HG03460 (cell line): ENCODE results near the gene MYOM3.

Source experiments
- ATAC-seq: cut with Tn5 transposase; IDR thresholded peaks from one replicate; pipeline ENCODE4 v1.9.1; 2021; ENCODE audit not compliant: unreplicated experiment

Gene MYOM3

DNA sequence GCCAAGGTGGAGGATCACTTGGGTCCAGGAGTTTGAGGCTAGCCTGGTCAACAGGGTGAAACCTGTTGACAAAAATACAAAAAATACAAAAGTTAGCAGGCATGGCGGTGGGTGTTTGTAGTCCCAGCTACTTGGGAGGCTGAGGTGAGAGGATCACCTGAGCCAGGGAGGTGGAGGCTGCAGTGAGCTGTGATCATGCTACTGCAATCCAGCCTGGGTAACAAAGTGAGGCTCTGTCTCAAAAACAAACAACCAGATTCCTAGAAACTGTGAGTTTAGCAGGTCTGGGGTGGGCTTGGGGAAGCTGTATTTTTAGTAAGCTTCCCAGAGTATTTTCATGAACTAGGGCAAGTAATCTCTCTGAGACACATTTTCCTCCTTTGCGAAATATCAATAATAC is 5.2 kb upstream of the MYOM3 start:
- no peak for ATAC-seq

DNA sequence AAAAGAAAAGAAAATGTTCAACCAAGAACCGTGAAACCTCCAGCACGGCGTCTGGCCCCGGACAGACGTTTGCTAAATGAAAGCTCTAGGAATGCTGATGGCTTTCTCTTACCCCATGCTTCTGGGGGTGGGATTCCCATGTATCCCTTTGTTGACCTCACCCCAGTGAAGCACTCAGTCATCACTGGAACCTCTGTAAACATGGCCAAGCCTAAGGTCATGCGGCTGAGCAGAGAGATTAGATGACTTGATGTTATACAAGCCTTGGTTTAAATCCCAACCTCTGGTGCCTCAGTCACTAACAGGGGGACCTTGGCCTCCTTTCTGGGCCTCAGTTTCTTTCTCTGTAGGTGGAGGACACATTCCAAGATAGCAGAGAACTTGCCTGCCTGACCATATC is 2.8 kb upstream of the MYOM3 start:
- ATAC-seq, result no peak

DNA sequence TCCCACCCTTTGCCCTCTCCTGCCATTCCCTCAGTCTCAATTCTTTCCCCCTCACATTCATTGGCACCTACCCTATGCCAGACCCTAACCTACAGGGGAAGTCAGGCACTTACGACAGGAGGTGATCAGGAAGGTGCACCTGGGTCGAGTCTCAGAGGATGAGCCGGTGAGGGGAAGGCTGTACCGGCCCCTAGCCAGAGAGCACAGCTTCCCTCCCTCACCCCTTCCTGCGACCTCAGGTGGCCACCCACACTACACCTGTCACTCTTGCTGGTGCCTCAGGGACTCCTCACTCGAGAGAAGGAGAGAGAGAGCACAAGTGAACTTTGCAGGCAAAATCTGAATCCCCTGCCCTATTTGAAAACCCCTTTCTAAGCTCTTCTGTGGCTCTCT is 1.7 kb upstream of the MYOM3 start:
- no peak for ATAC-seq

DNA sequence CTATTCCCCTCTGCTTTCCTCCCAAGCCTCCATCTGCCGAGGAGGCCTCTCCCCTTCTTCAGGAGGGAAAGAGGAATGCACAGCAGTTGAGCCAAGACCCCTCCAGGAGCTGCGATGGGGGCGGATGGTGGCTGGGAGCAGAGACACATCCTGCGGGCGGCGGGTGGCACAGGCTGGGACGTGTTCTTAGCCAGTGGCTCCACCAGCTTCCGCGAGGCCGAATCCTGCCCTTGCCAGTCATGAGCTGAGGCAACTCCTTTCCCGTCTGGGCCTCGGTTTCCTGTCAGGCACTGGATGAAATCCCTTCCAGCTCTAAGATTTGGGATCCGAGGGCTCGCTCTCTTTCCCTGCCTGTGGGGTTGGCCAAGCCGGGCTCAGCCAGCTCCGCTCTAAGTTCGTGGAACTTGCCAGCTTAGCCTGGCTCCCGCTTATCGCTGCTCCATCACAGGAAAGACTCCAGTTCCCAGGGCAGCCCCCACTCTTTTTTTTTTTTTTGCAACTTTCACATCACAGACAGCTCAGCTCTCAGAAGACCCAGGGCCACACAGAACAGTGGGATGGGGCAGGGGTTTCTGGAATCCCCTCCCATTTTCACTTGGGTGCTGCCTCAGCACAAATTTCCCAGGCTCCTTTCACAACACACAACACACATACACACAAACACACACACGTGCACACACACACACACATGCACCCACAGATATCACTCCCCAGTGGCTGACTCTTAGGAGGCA is 506 bp downstream of the MYOM3 start:
- no peak for ATAC-seq

DNA sequence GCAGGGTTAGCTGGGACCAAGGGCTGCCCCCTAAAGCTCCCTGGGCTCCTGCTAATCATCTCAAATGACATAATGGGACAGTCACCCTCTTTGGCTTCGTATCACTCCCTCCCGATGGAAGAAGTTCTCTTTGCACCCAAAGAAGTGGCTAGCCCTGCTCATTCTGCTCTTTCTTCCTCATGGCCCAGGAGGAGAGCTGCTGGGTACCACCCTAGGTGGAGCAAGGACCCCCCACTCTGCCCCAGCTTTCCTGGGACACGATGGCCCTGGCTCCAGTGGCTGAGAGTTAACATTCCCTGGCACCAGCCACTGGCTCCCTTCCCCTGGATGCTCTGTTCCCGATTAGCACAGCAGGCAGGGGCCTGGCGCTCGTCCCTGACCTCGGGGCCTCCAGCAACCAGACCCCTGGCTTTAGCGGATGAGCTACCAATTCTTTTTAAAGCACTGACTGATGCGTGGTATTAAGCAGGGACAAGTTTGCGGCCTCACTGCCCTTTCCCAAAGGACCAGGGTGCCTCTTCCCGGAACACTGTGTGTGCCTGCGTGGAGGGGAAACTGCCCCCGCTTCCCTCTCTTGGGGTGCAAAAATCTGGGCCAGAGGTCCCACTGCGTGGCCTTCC is 1.2 kb downstream of the MYOM3 start:
- no peak for ATAC-seq

DNA sequence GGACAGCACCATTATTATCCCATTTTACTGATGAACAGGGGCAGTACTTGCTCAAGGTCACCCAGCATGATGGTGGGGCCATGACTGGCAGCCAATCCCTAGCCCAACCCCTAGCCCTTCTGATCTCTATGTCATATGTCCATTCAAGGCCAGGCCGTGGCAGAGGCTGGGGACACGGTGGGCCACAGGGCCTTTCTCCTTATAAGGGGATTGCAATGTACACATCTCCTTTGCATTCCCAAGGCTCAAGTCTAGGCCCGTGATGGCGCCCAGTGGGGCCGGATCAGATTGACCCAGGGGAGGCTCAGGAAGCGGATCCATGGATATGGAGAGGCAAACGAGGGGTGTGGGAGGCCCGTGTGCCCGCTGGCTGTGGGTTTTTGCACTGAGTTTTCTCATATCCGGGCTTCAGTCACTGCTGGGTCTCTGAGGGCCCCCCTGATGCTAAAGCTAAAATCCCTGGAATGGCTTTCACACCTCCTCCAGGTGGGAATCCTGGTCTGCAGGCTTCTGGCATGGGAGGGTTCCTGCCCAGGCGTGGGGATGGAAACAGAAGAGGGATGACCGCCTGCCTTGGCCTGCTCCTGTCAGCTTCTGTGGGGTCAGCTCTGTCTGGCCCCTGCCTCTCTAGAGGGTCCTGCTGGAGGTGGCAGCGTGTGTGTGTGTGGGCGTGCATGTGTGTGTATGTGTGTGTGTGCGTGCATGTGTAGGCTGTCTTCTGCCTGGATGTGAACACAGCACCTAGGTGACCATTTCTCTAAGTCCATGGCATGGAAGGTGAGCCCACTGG is 2.1 kb downstream of the MYOM3 start:
- ATAC-seq, result no peak

DNA sequence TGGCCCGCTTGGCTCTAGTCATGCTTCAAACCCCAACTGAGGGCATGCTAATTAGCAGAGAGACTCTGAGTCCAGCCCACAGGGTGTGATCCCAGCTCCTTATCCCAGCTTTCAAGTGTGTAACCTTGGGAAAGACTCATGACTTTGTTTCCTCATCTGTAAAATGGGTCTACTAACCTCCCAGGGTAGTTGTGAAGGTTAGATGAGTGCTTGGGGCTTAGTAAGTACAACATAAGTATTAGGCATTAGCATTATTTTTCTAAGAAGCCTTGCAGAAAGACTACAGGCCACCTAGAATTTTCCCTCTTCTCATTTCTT is 2.8 kb downstream of the MYOM3 start:
- no peak for ATAC-seq

DNA sequence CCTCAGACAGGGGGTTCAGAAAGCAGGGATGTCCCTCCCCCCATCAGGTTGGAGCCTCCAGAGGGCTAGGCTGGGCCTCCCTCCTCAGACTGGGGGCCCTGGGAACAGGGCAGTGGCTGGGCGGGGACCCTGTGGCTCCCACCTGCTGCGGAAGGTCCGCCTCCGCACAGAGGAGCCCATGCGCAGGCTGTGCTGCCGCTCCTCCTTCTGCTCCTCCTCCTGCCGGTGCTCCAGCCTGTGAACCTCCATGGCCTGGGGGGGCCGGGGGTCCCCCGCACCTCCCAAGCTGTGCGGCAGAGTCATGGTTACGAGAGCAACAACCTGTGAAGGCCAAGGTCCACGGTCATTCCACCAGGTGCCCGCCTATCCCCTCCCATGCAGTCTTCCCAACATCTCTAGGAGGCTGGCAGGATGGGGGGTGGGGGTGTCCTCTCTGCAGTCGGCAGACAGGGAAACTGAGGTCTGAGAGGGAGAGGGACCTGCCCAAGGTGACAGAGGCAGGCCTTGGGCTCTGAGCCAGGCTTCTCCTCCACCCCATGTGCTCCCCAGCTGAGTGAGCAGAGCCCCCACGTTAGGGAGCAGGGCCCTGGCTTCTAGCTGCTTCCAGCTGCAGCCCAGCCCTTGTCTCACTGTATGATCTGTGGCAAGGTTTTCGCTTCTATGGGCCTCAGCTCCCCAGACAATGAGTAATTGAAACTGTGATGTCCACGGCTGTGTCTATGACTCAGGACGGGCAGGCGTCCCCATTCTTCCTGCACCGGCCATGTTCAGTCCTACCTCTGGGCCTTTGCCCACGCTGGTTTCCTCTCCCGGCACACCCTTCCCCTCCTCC is 3.4 kb downstream of the MYOM3 start:
- no peak for ATAC-seq

DNA sequence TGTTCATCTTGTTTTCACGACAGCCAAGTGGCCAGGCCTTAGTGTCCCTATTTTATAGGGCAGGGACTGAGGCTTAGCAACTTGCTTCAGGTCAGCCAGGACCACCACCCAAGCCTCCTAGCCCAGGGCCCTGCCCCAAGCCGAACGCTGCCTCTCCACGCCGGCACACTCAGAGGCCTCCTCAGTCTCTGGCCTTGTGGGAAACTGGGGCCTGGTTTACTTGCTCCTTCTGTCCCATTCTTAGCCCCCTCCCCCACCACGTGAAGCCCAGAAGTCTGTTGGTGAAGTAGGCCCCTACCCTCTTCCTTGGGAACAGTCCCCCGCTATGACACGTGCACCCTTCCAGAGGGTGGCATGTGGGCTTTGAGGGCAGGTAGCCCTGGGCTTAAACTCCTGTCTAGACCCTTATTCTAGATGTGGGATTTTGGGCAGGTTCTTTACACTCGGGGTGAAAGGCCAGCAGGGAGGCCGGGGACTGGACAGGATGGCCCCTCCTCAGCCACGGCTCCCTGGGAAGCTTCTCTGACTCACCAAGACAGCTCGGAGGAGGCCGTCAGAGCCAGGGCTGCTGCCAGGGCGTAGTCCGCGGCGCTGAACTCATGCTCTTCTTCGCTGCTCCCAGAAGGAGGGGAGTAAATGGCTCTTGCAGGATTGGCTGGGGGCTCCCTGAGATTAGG is 4.3 kb downstream of the MYOM3 start:
- no peak for ATAC-seq

DNA sequence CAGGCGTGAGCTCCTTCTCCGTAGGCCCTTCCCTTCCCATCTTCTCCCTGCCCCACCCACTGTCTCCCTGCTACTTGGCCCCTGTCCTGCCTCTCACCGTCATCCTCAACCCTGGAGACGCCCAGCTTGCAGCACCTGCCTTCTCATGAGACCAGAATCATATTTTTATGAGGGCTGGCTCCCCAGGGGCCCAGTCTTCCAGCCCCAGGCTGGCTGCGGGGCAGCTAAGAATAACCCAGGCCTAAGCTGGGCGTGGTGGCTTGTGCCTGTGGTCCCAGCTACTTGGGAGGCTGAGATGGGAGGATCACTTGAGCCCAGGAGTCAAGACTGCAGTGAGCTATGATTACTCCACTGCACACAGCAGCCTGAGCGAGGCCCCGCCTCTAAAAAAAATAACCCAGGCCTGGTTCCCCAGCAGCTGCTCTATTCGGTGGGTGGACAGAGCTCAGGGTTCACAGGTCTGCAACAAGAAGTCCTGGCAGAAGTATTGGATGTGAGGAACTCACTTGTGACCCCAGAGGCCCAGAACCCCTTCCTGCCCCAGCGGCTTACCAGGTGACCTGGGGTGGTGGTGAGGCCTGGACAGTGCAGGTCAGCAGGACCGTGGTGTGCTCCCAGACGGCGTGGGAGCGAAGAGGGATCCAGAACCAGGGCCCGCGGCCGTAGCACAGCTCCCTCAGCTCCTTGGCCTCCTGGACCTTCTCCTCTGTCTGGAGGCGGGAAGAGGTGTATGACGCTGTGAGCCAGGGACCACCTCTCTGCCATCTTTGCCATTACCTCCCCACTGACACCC is 6.4 kb downstream of the MYOM3 start:
- ATAC-seq, result no peak

DNA sequence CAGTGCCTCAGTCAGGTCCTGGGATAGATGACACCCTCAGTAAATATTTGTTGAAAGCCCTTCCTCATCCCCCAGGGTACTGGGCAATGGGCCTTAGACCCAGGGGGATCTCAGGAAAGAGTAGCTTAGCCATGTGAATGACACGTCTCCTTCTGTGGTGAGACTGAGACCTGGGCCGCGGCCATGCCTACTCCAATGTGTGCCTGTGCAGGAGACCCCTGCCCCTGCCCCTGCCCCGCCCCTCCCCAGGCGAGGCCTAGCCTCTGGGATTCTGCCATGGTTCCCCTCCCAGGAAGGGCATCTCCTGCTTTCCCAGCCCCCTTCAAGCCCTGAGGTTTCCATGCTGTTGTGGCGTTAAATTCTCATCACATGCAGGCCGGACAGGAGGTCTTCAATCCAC is 7.1 kb downstream of the MYOM3 start:
- ATAC-seq, result no peak

DNA sequence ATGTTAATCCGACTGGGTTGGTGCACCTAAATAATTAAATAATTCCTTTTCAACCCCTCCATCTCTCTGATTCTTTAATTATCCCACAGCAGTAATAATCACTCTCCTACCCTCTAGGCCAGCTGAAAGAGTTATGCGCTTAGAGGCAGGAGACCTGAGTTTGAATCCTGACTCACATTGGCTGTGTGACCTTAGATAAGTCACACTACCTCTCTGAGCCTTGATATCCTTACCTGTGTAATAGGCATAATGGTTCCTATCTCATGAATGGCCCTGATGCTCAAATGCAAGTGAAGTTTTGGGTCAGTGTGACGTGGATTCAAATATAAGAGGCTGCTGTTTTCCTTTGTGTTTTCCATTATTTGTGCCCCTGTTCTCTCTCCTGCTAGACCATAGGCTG is 8.1 kb downstream of the MYOM3 start:
- no peak for ATAC-seq

DNA sequence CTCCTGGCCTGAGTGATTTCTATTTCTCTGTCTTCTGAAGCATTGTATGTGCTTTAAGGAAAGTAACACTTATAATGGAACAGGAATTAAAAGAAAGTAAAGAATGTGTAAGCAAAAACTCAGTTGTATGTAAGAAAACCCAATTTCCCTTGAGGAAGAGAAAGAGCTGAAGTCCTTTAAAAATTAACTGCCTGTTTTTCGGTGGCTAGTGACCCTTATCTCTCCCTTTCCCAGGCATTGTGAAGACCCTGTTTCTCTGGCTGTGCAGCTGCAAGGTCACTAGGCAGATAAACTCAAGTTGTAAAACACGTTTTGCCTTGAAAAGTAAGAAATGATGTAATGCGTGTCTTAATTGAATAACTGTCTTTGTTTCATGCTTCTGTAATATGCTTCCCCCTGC is 8.5 kb downstream of the MYOM3 start:
- ATAC-seq, result no peak

DNA sequence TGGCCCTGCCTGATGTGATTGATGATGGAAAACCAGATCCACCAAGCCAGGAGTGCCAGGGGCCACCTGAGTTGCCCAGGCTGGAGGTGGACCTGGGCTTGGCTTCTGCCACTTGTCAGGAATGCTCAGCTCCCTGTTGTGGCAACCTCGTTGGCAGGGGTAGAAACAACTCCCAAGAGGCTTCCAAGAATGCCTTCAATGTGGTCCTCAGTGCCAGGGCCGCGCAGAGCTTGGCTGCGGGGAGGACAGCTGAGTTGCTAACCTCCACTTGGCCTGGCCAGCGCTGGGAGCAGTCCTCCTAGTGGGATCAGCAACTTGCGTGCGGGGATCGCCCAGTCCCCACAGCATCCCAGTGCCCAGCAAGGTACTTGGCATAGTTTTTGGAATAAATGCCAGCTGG is 9.0 kb downstream of the MYOM3 start:
- no peak for ATAC-seq

DNA sequence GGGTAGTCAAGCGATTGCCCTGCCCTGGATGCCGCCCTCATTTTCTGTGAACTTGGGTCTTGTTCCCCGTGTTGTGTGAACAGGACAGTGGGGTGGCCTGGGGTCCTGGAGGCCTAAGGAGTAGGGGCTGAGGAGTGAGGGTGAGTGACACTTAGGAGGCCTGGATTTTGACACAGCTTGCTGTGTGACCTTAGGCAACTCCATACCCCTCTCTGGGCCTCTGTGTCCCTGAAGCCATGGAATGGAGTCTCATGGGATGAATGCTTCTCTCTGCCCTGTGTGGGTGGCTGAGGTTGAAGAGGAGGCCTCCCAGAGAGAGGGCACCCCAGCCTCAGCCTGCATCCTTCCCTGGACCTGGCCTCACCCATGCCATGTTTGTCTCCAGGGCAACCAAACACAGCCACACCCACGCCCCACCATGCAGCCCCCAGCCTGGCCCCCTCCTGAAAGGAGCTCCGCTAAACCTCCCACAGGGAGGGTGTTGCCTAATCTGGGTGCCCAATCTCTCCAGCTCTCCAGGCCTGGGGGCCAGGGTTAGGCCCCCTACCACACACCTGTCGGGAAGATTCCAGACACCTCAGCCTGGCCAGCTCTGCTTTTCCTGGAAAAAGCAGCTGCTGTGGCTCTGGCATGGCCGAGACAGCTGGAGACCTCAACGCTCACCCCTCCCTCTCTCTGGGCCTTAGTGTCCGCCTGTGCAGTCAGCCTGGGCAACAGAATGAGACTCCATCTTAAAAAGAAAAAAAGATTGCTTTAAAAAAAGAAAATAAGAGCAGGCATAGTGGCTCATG is 9.9 kb downstream of the MYOM3 start:
- ATAC-seq, result no peak

DNA sequence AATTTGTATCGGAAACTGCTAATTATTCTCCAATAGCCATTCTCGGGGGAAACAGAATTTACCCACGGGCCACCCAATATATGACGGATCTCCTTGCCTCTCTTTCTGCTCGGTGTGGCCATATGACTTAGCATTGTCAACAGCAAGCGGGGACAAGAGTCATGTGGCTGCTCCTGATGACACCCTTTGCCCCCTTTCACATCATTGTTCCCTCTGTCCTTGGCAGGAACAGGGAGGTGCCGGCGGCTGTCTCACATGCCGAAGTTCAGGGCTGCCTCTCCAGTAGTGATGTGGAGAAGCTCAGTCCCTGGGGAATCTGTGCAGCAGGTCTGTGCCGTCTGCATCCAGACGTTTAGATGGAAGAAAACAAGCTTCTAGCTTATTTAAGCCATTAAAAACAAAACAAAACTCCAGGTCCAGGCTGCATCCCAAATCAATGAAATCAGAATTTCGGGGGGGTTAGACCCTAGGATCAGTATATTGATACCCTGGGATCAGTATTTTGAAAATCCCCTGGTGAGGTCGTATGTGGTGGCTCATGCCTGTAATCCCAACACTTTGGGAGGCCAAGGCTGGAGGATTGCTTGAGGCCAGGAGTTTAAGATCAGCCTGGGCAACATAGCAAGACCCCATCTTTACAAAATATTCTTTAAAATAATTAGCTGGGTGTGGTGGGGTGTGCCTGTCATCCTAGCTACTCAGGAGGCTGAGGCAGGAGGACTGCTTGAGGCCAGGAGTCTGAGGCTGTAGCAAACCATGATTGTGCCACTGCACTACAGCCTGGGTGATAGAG is 10.8 kb downstream of the MYOM3 start:
- no peak for ATAC-seq

DNA sequence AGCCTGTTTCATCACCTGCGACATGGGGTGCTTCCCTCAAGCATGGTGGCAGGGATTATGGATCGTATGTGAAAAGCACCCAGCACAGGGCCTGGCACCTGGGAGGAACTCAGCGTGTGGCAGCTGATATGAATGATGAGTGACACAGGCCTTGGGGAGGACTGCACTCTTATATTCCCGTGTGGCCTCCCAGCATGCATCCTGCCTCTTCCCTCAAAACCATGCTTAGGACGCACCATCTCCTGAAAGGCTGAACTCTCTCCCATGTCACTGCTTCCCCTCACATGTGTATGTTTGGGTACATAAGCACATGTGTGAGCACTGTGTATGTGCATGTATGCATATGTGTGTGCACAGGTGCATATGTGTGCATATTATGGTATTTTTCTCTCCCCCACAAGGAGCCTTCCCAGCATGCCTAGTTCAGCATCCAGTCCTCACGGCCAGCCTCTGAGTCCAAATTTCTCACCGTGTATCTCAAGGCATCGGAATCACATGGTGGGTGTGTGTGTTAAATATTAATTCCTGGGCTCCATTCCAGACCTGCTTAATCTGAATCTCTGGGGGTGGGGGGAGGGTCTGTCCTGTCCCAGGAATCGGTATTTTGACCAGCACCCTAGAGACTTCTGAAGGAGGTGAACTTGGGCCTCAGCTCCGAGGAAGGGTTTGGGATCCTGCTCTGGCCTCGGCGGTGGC is 12.8 kb downstream of the MYOM3 start:
- ATAC-seq, result no peak

DNA sequence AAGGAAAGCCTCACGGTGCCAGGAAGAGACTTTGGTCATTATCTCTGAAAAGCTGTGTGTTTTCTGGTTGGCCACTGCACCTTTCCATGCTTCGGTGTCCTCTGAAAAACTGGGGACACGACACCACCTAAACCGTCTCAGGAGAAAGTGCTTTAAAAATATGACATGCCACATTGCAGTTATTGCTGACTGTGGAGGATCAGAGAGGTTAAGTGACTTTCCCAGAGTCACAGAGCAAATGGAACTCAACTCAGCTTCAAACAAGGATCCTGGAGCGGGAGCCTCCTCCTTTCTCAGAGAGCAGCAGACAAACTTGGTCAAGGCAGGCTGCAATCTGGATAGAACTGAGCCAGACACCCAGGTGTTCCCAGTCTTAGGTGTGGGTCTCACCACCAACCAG is 13.8 kb downstream of the MYOM3 start:
- no peak for ATAC-seq
